Esophagus muscularis mucosa (tissue), 3 donors: ENCODE results near the gene HEYL.

Source experiments
- POLR2A ChIP-seq: fragments of 450-650 bp; IDR thresholded peaks from one replicate; pipeline ENCODE4 v1.6.1; 2017; ENCODE audit warnings: antibody characterized with exemption, moderate library complexity, mild to moderate bottlenecking, low read depth
- POLR2AphosphoS5 ChIP-seq, 2 donors: sonication (generic); formaldehyde crosslinking; IDR thresholded peaks; one replicate each; pipeline ENCODE4 v1.6.1; 2017; ENCODE audit warnings: antibody characterized with exemption in 2 of 2
- TF ChIP-seq, protein P1 (sequence below), 3 experiments: fragments of 200-600 bp in 2 of 3; fragments of 450-650 bp in 1 of 3; sonication (generic) in 2 of 3; IDR thresholded peaks; one replicate each; pipeline ENCODE4 v1.5.1; 2017 to 2019; ENCODE audit warnings: antibody characterized with exemption in 3 of 3, mild to moderate bottlenecking in 2 of 3, moderate library complexity in 1 of 3

DNA sequence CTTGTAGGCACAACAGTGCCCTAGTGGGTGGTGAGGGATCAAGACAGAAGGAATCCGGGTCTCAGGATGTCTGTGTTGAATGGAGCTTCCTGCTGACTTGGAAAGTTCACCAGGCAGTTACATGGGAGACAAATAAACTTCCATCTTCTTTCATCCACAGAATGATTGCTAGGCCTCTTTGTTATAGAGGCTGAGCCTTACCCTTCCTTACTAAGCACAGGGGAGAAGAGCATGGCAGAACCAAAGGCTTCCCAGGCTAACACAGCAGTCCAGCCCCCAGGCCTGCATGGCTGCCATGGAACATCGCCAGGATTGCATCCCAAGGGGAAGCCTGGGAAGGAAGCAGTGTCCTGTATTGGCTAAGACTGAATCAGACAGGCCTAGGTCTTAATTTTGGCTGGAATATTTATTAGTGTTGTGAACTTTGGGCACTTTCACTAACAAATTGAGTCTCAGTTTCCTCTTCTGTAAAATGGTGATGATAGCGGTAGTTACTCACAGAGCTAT, 18.7 kb downstream of the HEYL start:
- TF ChIP-seq, protein P1, sequence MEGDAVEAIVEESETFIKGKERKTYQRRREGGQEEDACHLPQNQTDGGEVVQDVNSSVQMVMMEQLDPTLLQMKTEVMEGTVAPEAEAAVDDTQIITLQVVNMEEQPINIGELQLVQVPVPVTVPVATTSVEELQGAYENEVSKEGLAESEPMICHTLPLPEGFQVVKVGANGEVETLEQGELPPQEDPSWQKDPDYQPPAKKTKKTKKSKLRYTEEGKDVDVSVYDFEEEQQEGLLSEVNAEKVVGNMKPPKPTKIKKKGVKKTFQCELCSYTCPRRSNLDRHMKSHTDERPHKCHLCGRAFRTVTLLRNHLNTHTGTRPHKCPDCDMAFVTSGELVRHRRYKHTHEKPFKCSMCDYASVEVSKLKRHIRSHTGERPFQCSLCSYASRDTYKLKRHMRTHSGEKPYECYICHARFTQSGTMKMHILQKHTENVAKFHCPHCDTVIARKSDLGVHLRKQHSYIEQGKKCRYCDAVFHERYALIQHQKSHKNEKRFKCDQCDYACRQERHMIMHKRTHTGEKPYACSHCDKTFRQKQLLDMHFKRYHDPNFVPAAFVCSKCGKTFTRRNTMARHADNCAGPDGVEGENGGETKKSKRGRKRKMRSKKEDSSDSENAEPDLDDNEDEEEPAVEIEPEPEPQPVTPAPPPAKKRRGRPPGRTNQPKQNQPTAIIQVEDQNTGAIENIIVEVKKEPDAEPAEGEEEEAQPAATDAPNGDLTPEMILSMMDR (IDR thresholded peaks at IDR 0.05), result no peak
- no peak for TF ChIP-seq POLR2A
- TF ChIP-seq POLR2AphosphoS5 (IDR thresholded peaks at IDR 0.05), result no peak
